Stimulated activated CD8-positive, alpha-beta memory T cell treated with anti-CD3 and anti-CD28 coated beads, Interleukin-7, amount 100 ng/mL, for 1 hour (primary cell): ENCODE results near the gene TNRC6C.
"Not testable (repeated sequence)": the region's sequence is repeated elsewhere in the genome, so short reads cannot be mapped to it uniquely, and the experiment has no call there.

Source experiments
- DNase-seq, 2 donors: peaks; one replicate each; pipeline ENCODE4 v3.0.0-alpha.2; 2020; ENCODE audit warnings: low read depth in 2 of 2

Gene TNRC6C

DNA sequence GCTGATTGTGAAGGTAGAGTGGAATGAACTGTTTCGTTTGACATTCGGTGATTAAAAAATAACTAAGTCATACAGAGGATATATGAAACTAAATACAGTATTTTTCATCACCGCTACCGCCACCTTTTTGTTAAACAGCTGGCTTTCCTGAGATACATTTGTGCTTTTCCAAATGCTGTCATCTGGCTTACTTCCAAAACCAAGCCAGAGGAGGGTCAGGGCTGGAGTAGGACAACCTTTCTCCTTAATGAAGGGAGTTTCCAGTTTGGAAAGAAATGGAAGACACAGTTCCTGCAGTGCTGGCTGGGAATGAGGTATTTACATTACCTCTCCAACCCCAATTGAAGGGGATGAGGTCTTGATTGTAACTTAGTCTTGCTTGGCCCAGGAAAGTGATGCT, 3.2 kb downstream of the TNRC6C start:
- DNase-seq = no peak

DNA sequence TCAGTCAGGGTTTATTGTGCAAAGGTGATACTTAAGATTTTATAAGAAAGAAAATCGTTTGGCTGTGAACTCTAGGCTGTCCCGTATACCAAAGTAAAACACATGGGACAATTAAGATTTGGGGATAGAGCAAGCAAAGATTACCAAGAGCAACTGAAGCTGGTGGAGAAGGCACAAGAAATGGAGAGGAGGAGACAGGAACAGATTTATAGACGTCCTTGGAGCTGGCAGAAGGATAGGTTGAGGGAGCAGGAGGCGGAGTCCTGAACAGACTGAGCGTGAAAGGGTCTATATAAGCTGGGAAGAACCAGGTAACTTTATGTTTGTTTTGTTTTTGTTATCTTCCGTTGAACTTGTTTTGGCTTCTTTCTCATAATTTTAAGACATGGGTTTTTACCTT, 3.8 kb downstream of the TNRC6C start:
- no peak for DNase-seq

DNA sequence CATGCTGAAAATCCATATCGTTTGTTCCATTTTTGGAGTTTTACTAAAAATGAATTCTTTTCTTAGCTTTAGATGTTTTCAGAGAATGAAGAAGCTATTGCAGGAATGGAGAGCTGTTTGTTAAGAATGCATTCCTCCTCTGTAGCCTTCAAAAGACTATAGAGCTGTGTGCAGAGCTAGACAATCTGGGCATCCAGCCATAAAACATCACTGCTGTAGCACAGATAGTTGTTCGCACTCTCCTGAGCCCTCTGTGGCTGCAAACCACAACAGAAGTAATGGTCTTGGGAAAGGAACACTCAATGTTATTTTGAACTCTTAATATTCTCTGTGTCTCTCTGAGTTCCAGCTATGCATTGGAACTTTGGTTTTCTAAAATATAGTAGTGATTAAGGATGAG, 4.9 kb downstream of the TNRC6C start:
- no peak for DNase-seq

- DNase-seq = no peak
Observed at GRCh38 chr17:77965352-77965751, 6.8 kb downstream of the TNRC6C start.

GRCh38 chr17:77966476-77966875, 8.0 kb downstream of the TNRC6C start:
- DNase-seq = no peak

DNA sequence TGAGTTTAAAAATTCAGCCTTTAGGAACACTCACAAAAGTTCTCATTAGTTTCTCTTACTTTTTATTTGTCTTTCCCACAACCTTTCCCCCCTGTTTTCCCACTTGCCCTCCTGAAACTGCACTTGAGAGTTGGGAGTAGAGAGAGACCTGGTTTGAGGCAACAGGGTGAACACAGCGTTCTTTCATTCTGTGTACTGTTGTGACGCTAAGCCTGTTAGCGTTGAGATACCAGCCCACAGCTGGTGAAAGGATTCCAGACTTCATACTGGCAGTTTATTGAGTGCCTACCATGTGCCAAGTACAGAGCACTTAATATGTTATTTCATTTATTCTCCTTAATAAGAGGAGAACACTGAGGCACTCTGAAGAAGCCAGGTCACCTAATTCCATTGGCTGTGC, 10.3 kb downstream of the TNRC6C start:
- DNase-seq = no peak

GRCh38 chr17:77972271-77972670, 13.8 kb downstream of the TNRC6C start:
- DNase-seq = not testable (repeated sequence)

DNA sequence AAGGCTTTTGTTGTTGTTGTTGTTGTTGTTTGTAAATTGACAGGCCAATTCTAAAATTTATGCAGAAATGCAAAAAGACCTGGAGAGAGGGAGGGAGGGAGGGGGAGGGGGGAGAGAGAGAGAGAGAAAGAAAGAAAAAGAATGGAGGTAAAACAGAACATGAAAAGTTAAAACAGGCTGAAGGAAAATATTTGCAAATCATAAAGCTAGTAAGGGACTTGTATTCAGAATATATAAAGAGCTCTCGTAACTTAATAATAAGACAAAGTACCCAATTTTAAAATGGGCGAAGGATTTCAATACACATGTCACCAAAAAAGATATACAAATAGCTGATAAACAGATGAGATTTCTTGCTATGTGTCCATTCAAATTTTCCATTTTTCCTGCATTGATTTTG, 15.4 kb downstream of the TNRC6C start:
- DNase-seq = no peak

DNA sequence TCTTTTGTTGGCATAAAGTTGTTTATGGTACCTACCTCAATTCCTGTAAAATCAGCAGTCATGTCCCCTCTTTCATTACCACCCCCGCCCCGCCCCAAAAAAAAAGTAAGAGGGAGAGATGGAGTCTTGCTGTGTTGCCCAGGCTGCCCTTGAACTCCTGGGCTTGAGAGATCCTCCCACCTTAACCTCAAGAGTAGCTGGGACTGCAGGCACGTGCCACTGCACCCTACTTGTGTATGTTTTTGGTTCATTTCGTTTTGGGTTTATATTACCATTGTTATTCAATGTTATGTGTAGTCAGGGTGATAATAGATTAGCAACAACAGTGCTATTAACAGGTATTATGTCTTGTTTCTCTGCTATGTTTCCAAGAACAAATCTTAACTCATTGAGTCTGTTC, 15.9 kb downstream of the TNRC6C start:
- DNase-seq = no peak

GRCh38 chr17:77982430-77982829, 23.9 kb downstream of the TNRC6C start:
- DNase-seq = not testable (repeated sequence)

- DNase-seq = no peak
Observed at GRCh38 chr17:77990301-77990700, 31.8 kb downstream of the TNRC6C start.

DNA sequence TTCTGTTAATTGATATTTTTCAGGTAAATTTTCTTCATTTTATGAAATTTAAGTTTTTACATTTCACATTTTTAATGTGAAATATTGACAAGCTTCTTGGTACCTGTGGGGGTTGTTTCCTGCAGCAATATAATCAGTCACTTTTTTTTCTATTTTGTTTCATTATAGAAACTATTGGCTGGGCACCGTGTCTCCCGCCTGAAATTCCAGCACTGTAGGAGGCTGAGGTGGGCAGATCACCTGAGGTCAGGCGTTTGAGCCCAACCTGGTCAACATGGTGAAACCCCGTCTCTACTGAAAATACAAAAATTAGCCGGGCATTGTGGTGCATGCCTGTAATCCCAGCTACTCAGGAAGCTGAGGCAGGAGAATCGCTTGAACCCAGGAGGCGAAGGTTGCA, 35.2 kb downstream of the TNRC6C start:
- not testable (repeated sequence) for DNase-seq

- no peak for DNase-seq
Observed at GRCh38 chr17:77995146-77995852, 36.8 kb downstream of the TNRC6C start.

DNA sequence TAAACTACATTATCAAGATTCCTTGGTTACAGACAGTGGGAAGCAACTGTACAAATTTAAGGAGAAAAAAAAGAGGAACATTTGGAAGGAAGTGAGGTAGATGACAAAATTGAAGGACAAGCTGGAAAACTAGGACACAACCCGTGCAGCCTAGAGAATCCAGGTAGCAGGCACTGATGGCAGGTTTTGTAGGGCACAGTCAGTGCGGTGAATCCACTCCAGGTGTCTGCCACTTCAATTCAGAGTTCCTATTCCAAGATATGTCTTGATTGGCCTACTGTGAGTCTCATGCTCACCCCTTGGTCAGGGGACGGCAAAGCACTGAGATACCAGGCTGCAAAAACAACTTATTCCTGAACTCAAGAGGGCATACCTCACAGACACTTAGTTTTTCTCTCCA, 37.8 kb downstream of the TNRC6C start:
- DNase-seq = no peak

GRCh38 chr17:77999413-78000173, 41.1 kb downstream of the TNRC6C start:
- no peak for DNase-seq

- DNase-seq = no peak
Observed at GRCh38 chr17:78000341-78000740, 41.8 kb downstream of the TNRC6C start.

DNA sequence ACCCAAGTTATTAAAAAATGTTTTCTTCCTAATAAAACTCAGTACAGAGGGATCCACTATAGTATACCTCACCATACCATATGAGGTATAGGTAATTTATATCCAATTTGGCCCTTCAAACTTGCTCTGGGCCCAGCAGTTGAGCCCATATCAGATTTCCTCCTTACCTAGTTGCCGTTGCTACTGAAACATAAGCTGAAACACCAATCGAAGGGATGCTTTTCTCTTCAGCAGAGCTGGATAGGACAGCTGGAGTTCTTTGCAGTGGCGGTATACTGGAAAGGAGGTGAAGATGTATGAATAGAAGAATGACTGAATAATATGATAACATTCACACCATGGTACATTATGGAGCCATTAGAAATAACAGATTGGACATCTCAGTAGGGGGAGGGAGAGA, 42.7 kb downstream of the TNRC6C start:
- no peak for DNase-seq

GRCh38 chr17:78001612-78002011, 43.1 kb downstream of the TNRC6C start:
- DNase-seq = no peak

DNA sequence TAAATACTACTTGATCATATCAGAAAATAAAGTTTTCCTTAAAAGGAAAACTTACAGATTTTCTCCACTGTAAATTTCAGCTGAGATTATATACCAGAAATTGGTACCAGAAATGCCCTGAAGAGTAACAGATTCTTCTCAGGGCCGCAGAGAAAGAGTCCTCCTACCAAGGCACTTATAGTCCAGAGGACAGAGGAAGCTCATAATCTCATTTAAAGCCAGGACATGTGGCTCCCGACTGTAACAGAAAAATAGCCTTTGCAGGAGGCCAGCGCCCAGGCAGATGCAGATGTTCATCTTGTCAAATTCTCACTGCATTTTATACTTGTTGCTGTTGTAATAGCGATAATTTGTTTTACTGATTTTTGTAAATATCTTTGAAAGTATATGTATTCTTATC, 43.7 kb downstream of the TNRC6C start:
- DNase-seq = no peak

- DNase-seq = no peak
Observed at GRCh38 chr17:78005452-78006171, 47.1 kb downstream of the TNRC6C start.

GRCh38 chr17:78006338-78006737, 47.8 kb downstream of the TNRC6C start:
- DNase-seq = no peak

DNA sequence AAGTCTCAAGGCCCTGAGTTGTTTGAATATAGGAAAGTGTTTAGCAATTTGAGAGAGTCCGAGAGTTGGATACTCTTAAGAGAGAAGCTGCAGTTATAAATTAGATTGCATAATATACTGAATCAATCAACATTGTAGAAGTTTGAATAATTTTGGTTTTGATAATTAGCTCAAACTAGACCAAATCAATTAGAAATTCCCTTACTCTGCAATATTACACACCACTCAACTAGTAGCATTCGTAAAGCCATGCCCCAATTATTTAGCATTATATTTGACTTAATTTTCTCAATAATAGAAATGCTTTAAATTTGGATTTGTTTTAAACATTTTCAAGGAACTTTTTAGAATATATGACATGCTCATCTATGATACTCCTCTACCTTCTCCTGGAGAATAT, 49.1 kb downstream of the TNRC6C start:
- no peak for DNase-seq

DNA sequence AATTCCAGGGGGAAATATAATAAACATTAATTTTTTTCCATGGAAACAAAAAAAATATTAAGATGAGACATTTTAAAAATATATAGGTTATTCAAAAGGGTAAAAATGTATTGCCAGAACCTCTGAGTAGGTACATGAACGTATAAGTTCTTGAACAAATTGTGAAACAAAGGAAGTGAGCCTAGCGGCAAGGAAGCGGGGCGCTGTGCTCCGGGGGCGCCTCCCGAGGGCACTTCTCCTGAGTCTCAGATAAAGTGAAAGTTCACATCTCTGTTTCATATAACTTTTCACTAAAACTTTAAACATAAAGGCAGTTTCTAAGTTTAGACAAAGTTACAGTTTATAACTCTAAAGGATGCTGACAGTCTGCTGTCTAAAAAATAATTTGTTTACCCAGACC, 52.3 kb downstream of the TNRC6C start:
- DNase-seq = no peak
